ENCODE results near the gene EPYC.

DNA sequence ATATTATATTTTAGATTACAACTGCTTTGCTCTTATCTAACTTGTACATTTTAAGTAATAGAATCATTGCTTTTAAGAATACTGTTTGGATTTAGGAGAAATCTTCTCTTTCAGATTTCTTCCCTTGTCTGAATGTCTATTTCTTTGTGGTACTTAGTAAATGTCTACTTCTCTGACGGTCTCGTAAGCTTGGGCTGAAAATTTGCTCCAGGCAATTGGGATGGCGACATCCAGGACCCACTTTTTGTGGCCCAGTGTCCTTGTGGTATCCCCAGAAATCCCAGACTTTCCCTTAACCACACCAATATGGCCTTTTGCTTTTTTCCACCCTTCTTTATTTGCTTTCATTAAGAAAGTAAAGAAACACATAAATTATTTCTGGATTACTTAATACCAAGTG is 25.8 kb downstream of the EPYC start:
- TF ChIP-seq, protein P1, sequence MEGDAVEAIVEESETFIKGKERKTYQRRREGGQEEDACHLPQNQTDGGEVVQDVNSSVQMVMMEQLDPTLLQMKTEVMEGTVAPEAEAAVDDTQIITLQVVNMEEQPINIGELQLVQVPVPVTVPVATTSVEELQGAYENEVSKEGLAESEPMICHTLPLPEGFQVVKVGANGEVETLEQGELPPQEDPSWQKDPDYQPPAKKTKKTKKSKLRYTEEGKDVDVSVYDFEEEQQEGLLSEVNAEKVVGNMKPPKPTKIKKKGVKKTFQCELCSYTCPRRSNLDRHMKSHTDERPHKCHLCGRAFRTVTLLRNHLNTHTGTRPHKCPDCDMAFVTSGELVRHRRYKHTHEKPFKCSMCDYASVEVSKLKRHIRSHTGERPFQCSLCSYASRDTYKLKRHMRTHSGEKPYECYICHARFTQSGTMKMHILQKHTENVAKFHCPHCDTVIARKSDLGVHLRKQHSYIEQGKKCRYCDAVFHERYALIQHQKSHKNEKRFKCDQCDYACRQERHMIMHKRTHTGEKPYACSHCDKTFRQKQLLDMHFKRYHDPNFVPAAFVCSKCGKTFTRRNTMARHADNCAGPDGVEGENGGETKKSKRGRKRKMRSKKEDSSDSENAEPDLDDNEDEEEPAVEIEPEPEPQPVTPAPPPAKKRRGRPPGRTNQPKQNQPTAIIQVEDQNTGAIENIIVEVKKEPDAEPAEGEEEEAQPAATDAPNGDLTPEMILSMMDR (IDR thresholded peaks at IDR 0.05), result no peak
- TF ChIP-seq POLR2A (IDR thresholded peaks at IDR 0.05), result no peak

Data from gastroesophageal sphincter (tissue), 3 donors.